Measurements from ENCODE around the gene MOBP.

DNA sequence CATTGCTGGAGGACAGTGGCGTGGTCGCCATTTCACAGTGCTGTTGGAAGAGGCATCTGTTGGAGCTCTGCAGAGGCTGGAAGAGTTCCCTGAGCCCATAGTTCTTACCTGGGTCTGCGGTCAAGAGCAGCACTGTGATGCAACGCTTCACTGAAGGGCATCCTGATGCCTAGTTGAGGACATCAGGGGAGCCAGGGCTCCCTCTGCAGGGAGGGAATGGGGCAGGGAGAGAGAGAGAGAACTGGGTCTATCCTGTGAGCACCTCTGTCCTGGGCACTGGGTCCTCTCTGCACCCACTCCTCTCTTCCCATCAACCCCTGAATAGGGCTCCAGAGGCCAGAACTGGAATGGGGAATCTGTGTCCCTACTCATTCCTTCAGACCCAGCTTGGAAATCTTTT, 23.9 kb upstream of the MOBP start:
- TF ChIP-seq POLR2A (IDR thresholded peaks at IDR 0.05; ENCODE audit: low read depth, low read length) (no peak), POLR2AphosphoS5 (IDR thresholded peaks at IDR 0.05; ENCODE audit: low read depth, low read length) (no peak), TAF1 (IDR thresholded peaks at IDR 0.05; ENCODE audit: low read depth, low read length) (no peak), PAX5 (IDR thresholded peaks at IDR 0.05; ENCODE audit: insufficient read depth, low read length, severe bottlenecking) (no peak), POU2F2 (IDR thresholded peaks at IDR 0.05; ENCODE audit: low read depth, low read length) (no peak)
